ENCODE measurements around the gene ATP6V1G2. TPM values are rescaled to one million over a fixed set of nuclear protein-coding genes. Genes with fewer than 3 reads are reported as not detected.

Gene ATP6V1G2
- total and polyA plus RNA-seq, 2 of the 4 experiments (the other 2 are of a cell fraction), result 1.4 to 6.5 TPM

GRCh38 chr6:31502586-31502985 is 43.8 kb downstream of the ATP6V1G2 start:
- Histone ChIP-seq H3K4me2 (ENCODE audit: low read depth, low read length) (no peak overlapping the region), H2BK15ac (ENCODE audit: low read depth, low read length) (no peak overlapping the region), H2BK20ac (ENCODE audit: low read depth, low read length) (no peak overlapping the region), H3K4me1 (ENCODE audit: control insufficient read depth, insufficient read depth, low read length) (no peaks in the 10 kb centered on the region; the same call in 1 of the 2 replicates), H4K91ac (ENCODE audit: insufficient read depth, low read depth, low read length) (no peak overlapping the region), H3K9me1 (ENCODE audit: insufficient read depth, low read length) (peaks cover 5% of the 10 kb centered on the region; the same call in 1 of the 2 replicates), H3K9ac (ENCODE audit: low read depth, low read length) (no peak overlapping the region), H3K4ac (ENCODE audit: low read depth, low read length) (no peak overlapping the region), H3K23ac (ENCODE audit: low read depth, low read length) (no peak overlapping the region), H2AK5ac (ENCODE audit: low read depth, low read length) (no peak overlapping the region), H4K20me1 (ENCODE audit: insufficient read depth, low read length) (peaks cover 10% of the 10 kb centered on the region; the same call in 1 of the 2 replicates), H2BK5ac (ENCODE audit: low read depth, low read length, poor library complexity, severe bottlenecking) (no peak overlapping the region), H3K14ac (replicated peaks; ENCODE audit: low read depth, low read length) (no peak overlapping the region), H3K4me3 (ENCODE audit: insufficient read depth, low read depth, low read length) (no peak overlapping the region), H4K5ac (ENCODE audit: low read depth, low read length) (no peak overlapping the region), H2BK120ac (ENCODE audit: low read depth, low read length) (no peak overlapping the region), H3K18ac (ENCODE audit: low read depth, low read length) (no peak overlapping the region), H3K79me1 (ENCODE audit: low read depth in 1 of 2, low read length in 2 of 2) (peaks cover 0 to 31% of the 10 kb centered on the region in 2 experiments; a peak in 3 of 4 replicates), H3K36me3 (ENCODE audit: control insufficient read depth, insufficient read depth, low read length) (peaks cover 8% of the 10 kb centered on the region; the same call in 1 of the 2 replicates), H2AFZ (replicated peaks; ENCODE audit: low read length, poor library complexity) (no peak overlapping the region), H3K56ac (ENCODE audit: extremely low read depth, insufficient read depth, low read length) (no peak overlapping the region), H3K27me3 (ENCODE audit: control insufficient read depth, insufficient read depth, low read length) (no peaks in the 10 kb centered on the region), H4K8ac (ENCODE audit: low read depth in 2 of 2, low read length in 2 of 2) (no peak overlapping the region), H3K27ac (ENCODE audit: insufficient read depth, low read length) (no peak overlapping the region), H2AK9ac (replicated peaks; ENCODE audit: low read depth, low read length, poor library complexity) (no peak overlapping the region), H3K9me3 (ENCODE audit: control insufficient read depth, insufficient read depth, low read length) (no peaks in the 10 kb centered on the region)
- TF ChIP-seq NFE2L2 (IDR thresholded peaks at IDR 0.05; ENCODE audit: low read depth, low read length) (no peak), BHLHE40 (IDR thresholded peaks at IDR 0.05; ENCODE audit: low read depth, low read length) (no peak), MXI1 (IDR thresholded peaks at IDR 0.05; ENCODE audit: borderline replicate concordance, low read depth, low read length) (no peak), MAFK (IDR thresholded peaks at IDR 0.05; ENCODE audit: low read depth, low read length) (no peak), SMC3 (IDR thresholded peaks at IDR 0.05; ENCODE audit: low read depth, low read length) (no peak), USF2 (IDR thresholded peaks at IDR 0.05; ENCODE audit: low read depth, low read length) (no peak), RAD21 (IDR thresholded peaks at IDR 0.05; ENCODE audit: low read length) (no peak), RFX5 (IDR thresholded peaks at IDR 0.05; ENCODE audit: low read depth, low read length) (no peak), CEBPB (IDR thresholded peaks at IDR 0.05; ENCODE audit: low read depth, low read length) (no peak), FOS (IDR thresholded peaks at IDR 0.05; ENCODE audit: low read depth, low read length) (no peak), CHD1 (IDR thresholded peaks at IDR 0.05; ENCODE audit: low read depth, low read length) (no peak), POLR2A (IDR thresholded peaks at IDR 0.05; ENCODE audit: low read depth, low read length) (no peak), MAZ (IDR thresholded peaks at IDR 0.05; ENCODE audit: borderline replicate concordance, low read depth, low read length) (no peak), RCOR1 (IDR thresholded peaks at IDR 0.05; ENCODE audit: insufficient replicate concordance, low read length) (no peak)
- TF ChIP-seq, protein P1, sequence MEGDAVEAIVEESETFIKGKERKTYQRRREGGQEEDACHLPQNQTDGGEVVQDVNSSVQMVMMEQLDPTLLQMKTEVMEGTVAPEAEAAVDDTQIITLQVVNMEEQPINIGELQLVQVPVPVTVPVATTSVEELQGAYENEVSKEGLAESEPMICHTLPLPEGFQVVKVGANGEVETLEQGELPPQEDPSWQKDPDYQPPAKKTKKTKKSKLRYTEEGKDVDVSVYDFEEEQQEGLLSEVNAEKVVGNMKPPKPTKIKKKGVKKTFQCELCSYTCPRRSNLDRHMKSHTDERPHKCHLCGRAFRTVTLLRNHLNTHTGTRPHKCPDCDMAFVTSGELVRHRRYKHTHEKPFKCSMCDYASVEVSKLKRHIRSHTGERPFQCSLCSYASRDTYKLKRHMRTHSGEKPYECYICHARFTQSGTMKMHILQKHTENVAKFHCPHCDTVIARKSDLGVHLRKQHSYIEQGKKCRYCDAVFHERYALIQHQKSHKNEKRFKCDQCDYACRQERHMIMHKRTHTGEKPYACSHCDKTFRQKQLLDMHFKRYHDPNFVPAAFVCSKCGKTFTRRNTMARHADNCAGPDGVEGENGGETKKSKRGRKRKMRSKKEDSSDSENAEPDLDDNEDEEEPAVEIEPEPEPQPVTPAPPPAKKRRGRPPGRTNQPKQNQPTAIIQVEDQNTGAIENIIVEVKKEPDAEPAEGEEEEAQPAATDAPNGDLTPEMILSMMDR (conservative IDR thresholded peaks at IDR 0.05; ENCODE audit: low read depth, low read length), result no peak
- TF ChIP-seq, protein P2, sequence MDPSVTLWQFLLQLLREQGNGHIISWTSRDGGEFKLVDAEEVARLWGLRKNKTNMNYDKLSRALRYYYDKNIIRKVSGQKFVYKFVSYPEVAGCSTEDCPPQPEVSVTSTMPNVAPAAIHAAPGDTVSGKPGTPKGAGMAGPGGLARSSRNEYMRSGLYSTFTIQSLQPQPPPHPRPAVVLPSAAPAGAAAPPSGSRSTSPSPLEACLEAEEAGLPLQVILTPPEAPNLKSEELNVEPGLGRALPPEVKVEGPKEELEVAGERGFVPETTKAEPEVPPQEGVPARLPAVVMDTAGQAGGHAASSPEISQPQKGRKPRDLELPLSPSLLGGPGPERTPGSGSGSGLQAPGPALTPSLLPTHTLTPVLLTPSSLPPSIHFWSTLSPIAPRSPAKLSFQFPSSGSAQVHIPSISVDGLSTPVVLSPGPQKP (IDR thresholded peaks at IDR 0.05; ENCODE audit: borderline replicate concordance, low read depth, low read length), result no peak
- ChIA-PET POLR2A (ENCODE audit: unreplicated experiment) (no interaction called here), CTCF (no interaction called here)
- in situ Hi-C loops (cut with MboI; ENCODE audit: low sequenced_read_pairs), result no loop called here
- dilution Hi-C loops (cut with HindIII; ENCODE audit: low sequenced_read_pairs, unreplicated experiment), result no loop called here
- no TSS peak for BruUV-seq (replicated peaks)
- DNase-seq, result no peak
- intact Hi-C loops (cut with micrococcal nuclease), result no loop called here
- no peak for ATAC-seq (ENCODE audit: low read depth)
